Progenitor cell of endocrine pancreas (in vitro differentiated cells): ENCODE results near the gene CHKB. TPM values are rescaled to one million over a fixed set of nuclear protein-coding genes. Genes with fewer than 3 reads are reported as not detected.
A peak's percentile ranks its signal among the peaks of the same experiment; 100 is the strongest.

Experiments
- DNase-seq: peaks from one replicate; pipeline ENCODE4 v3.0.0; 2021; ENCODE audit warnings: low spot score; ENCODE audit not compliant: unreplicated experiment
- H3K27ac Mint-ChIP-seq: 2 replicates; pipeline ENCODE4 v1.8.0; 2021; ENCODE audit warnings: mild to moderate bottlenecking, moderate library complexity, mixed read lengths
- H3K27me3 Mint-ChIP-seq: 2 replicates; pipeline ENCODE4 v1.8.0; 2021; ENCODE audit warnings: mixed read lengths
- H3K36me3 Mint-ChIP-seq: 2 replicates; pipeline ENCODE4 v1.8.0; 2022; ENCODE audit warnings: mixed read lengths; ENCODE audit not compliant: insufficient read depth
- H3K4me1 Mint-ChIP-seq: 2 replicates; pipeline ENCODE4 v1.8.0; 2021; ENCODE audit warnings: low read depth, mixed read lengths
- H3K4me3 Mint-ChIP-seq: 2 replicates; pipeline ENCODE4 v1.8.0; 2021; ENCODE audit warnings: low read depth, mild to moderate bottlenecking, moderate library complexity, mixed read lengths
- H3K9me3 Mint-ChIP-seq: 2 replicates; pipeline ENCODE4 v1.8.0; 2021; ENCODE audit warnings: low read depth, mixed read lengths
- long read RNA-seq: library from polyadenylated mRNA; unstranded; transcript quantifications from one replicate; pipeline ENCODE4 v2.0.0, GENCODE V29; 2020
- total RNA-seq: library from RNA; stranded (reverse); gene quantifications from 2 replicates; pipeline ENCODE4 v1.2.1, GENCODE V29; 2021
- TF ChIP-seq, protein P1 (sequence below): fragments of 200-600 bp; sonication (generic); IDR thresholded peaks from one replicate; pipeline ENCODE4 v1.5.0; 2021; ENCODE audit warnings: antibody characterized with exemption, mild to moderate bottlenecking; ENCODE audit not compliant: unreplicated experiment

Gene CHKB
- 124 and 132 TPM in 2 replicates for total RNA-seq
- long read RNA-seq, transcript CHKB-201 (11 exons, 1,638 nt): major isoform, 10 of 14 reads
- long read RNA-seq, partial matches to known transcripts: 2 of 14 reads
- long read RNA-seq, other reads (novel, unspliced or antisense): 2 of 14 reads

- Mint-ChIP-seq H3K36me3 (peaks cover 3% of the 10 kb centered on the region), H3K4me3 (peak within 1 kb of the TSS; percentile 77), H3K4me1 (peaks cover 5% of the 10 kb centered on the region), H3K27ac (peak within 1 kb of the TSS; percentile 95), H3K9me3 (no peaks in the 10 kb centered on the region), H3K27me3 (peaks cover 6% of the 10 kb centered on the region)
- peak; percentile 98 for DNase-seq
- TF ChIP-seq, protein P1, sequence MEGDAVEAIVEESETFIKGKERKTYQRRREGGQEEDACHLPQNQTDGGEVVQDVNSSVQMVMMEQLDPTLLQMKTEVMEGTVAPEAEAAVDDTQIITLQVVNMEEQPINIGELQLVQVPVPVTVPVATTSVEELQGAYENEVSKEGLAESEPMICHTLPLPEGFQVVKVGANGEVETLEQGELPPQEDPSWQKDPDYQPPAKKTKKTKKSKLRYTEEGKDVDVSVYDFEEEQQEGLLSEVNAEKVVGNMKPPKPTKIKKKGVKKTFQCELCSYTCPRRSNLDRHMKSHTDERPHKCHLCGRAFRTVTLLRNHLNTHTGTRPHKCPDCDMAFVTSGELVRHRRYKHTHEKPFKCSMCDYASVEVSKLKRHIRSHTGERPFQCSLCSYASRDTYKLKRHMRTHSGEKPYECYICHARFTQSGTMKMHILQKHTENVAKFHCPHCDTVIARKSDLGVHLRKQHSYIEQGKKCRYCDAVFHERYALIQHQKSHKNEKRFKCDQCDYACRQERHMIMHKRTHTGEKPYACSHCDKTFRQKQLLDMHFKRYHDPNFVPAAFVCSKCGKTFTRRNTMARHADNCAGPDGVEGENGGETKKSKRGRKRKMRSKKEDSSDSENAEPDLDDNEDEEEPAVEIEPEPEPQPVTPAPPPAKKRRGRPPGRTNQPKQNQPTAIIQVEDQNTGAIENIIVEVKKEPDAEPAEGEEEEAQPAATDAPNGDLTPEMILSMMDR: no peak
Observed at GRCh38 chr22:50582493-50583293, at the start of gene CHKB. CHKB (minus strand) TSS chr22:50582849; CDS start chr22:50582781, 68 bp downstream.

DNA sequence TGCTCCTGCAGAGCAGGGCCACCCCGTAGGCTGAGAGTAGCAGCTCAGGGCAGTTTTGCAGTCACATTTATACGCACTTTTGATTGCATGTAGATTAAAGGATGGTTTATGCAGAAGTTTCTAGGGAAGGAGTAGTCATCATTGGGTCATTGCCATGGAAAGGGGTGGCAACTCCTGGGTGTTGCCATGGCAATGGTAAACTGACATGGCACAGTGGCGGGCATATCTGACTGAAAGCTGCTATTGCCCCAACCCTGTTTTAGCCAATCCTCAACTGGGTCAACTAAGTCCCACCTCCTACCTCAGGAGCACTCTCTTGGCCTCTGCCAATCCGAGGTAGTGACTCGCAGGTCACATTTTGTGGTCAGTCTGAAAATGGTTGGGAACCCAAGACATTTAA, 47.7 kb upstream of the CHKB start:
- DNase-seq: no peak
- no peaks in the 10 kb centered on the region for H3K9me3 Mint-ChIP-seq
- no peak overlapping the region for H3K27ac Mint-ChIP-seq

GRCh38 chr22:50628543-50629134, 46.0 kb upstream of the CHKB start:
- H3K4me1 Mint-ChIP-seq: peaks cover 9% of the 10 kb centered on the region
- peak overlapping the region; percentile 86 for H3K4me3 Mint-ChIP-seq
- peaks cover 6% of the 10 kb centered on the region for H3K27me3 Mint-ChIP-seq
- no peak for DNase-seq
- H3K27ac Mint-ChIP-seq: peak overlapping the region; percentile 89
- TF ChIP-seq, protein P1: no peak
- no peaks in the 10 kb centered on the region for H3K9me3 Mint-ChIP-seq
- peaks cover 1% of the 10 kb centered on the region for H3K36me3 Mint-ChIP-seq

More for the DNA sequence above, 47.7 kb upstream of the CHKB start:
- Mint-ChIP-seq H3K4me3 (no peak overlapping the region), H3K36me3 (no peaks in the 10 kb centered on the region), H3K27me3 (peaks cover 6% of the 10 kb centered on the region), H3K4me1 (peaks cover 9% of the 10 kb centered on the region)
- TF ChIP-seq, protein P1: no peak

GRCh38 chr22:50627642-50628542, 45.2 kb upstream of the CHKB start, which contains the start of gene ARSA:
ARSA (minus strand) TSS chr22:50628152; CDS start chr22:50627779, 373 bp downstream.
- no peaks in the 10 kb centered on the region for H3K9me3 Mint-ChIP-seq
- peaks cover 1% of the 10 kb centered on the region for H3K36me3 Mint-ChIP-seq
- TF ChIP-seq, protein P1: no peak
- H3K27ac Mint-ChIP-seq: peak within 1 kb of the TSS; percentile 89
- DNase-seq: peak; percentile 51
- peak within 1 kb of the TSS; percentile 86 for H3K4me3 Mint-ChIP-seq
- H3K4me1 Mint-ChIP-seq: peaks cover 11% of the 10 kb centered on the region
- peaks cover 6% of the 10 kb centered on the region for H3K27me3 Mint-ChIP-seq
